H1 (cell line): ENCODE measurements around the gene EFHC1. TPM values are rescaled to one million over a fixed set of nuclear protein-coding genes. Genes with fewer than 3 reads are reported as not detected.

Source experiments
- CTCF ChIA-PET: fragments of 300-600 bp; sonication (Branson Sonifier 250); formaldehyde crosslinking; loops from one replicate; lab custom pipeline; 2021; ENCODE audit not compliant: partially characterized antibody; lab: Charles Lee
- POLR2A ChIA-PET: fragments of 300-600 bp; sonication (Branson Sonifier 250); formaldehyde crosslinking; loops from one replicate; lab custom pipeline; 2021; ENCODE audit warnings: inconsistent platforms; ENCODE audit not compliant: partially characterized antibody; lab: Charles Lee
- DNase-seq, 2 experiments: peaks; one replicate each; pipeline versions ENCODE4 v3.0.0 to v3.0.0-alpha.2; 2010 to 2022; ENCODE audit warnings: low spot score in 2 of 2, low read depth in 1 of 2, mixed read lengths in 1 of 2
- FAIRE-seq: peaks from 2 replicates; lab custom pipeline; 2011; peaks lifted over from hg19 to GRCh38; lab: Jason Lieb, UNC
- H2AFZ ChIP-seq: 2 replicates; pipeline ENCODE4 v1.8.1; 2012; ENCODE audit warnings: low read length, inconsistent platforms
- H2AK5ac ChIP-seq: 2 replicates; pipeline ENCODE4 v1.6.1; 2013; ENCODE audit warnings: low read depth, low read length
- H2BK120ac ChIP-seq: replicated peaks from 2 replicates; pipeline ENCODE3; 2013; ENCODE audit warnings: low read depth, low read length, inconsistent platforms
- H2BK12ac ChIP-seq: 2 replicates; pipeline ENCODE4 v1.6.1; 2013; ENCODE audit warnings: low read depth, low read length
- H2BK15ac ChIP-seq: 2 replicates; pipeline ENCODE4 v1.6.1; 2013; ENCODE audit warnings: low read length
- H2BK20ac ChIP-seq: 2 replicates; pipeline ENCODE4 v1.6.1; 2013; ENCODE audit warnings: low read length
- H2BK5ac ChIP-seq: 2 replicates; pipeline ENCODE4 v1.6.1; 2013; ENCODE audit warnings: low read depth, low read length
- H3K14ac ChIP-seq: 2 replicates; pipeline ENCODE4 v1.6.1; 2013; ENCODE audit warnings: inconsistent platforms; ENCODE audit not compliant: insufficient read length
- H3K18ac ChIP-seq: 2 replicates; pipeline ENCODE4 v1.6.1; 2013; ENCODE audit warnings: low read length; ENCODE audit errors: extremely low read depth
- H3K23ac ChIP-seq: 2 replicates; pipeline ENCODE4 v1.6.1; 2013; ENCODE audit warnings: inconsistent platforms; ENCODE audit not compliant: insufficient read length
- H3K23me2 ChIP-seq: 2 replicates; pipeline ENCODE4 v1.6.1; 2013; ENCODE audit warnings: low read depth, low read length
- H3K27ac ChIP-seq: 2 replicates; pipeline ENCODE4 v1.6.1; 2011; ENCODE audit warnings: low read depth, low read length, inconsistent platforms
- H3K27me3 ChIP-seq, 4 experiments: replicated peaks in 1 of 4; 1 replicate in 1 of 4; 2 replicates in 3 of 4; pipeline versions ENCODE4 v1.6.1 to v1.8.1; 2011 to 2013; ENCODE audit warnings: low read length in 3 of 4, mild to moderate bottlenecking in 3 of 4, inconsistent platforms in 2 of 4, mixed read lengths in 2 of 4, moderate library complexity in 1 of 4; ENCODE audit not compliant: control insufficient read depth in 3 of 4, insufficient read depth in 3 of 4; ENCODE audit errors: extremely low read depth in 1 of 4
- H3K36me3 ChIP-seq, 4 experiments: 2 replicates each; pipeline versions ENCODE4 v1.6.1 to v1.8.1; 2011 to 2013; ENCODE audit warnings: mild to moderate bottlenecking in 4 of 4, low read length in 3 of 4, moderate library complexity in 2 of 4, control low read depth in 1 of 4, inconsistent platforms in 1 of 4; ENCODE audit not compliant: insufficient read depth in 4 of 4, control insufficient read depth in 2 of 4
- H3K4ac ChIP-seq: replicated peaks from 2 replicates; pipeline ENCODE3; 2013; ENCODE audit warnings: low read length, low read depth, mixed read lengths, inconsistent platforms; ENCODE audit not compliant: insufficient read length
- H3K4me1 ChIP-seq, 4 experiments: replicated peaks in 1 of 4; 1 replicate in 1 of 4; 2 replicates in 3 of 4; pipeline versions ENCODE4 v1.6.1 to v1.8.1; 2011 to 2013; ENCODE audit warnings: low read length in 3 of 4, inconsistent platforms in 2 of 4, mixed read lengths in 1 of 4; ENCODE audit not compliant: insufficient read depth in 4 of 4, control insufficient read depth in 3 of 4
- H3K4me2 ChIP-seq, 2 experiments: 2 replicates each; pipeline versions ENCODE4 v1.6.1 to v1.8.1; 2011 to 2013; ENCODE audit warnings: low read depth in 2 of 2, low read length in 2 of 2, control low read depth in 1 of 2, inconsistent platforms in 1 of 2, mild to moderate bottlenecking in 1 of 2; ENCODE audit not compliant: insufficient read depth in 1 of 2
- H3K4me3 ChIP-seq, 4 experiments: fragments of 200-600, 300-600 bp in 1 of 4; sonication (generic), shearing (Covaris generic), sonication (Bioruptor Twin) in 1 of 4; 2 replicates each; pipeline versions ENCODE4 v1.5.1 to v1.8.1; 2011 to 2016; ENCODE audit warnings: low read length in 4 of 4, low read depth in 3 of 4, control low read depth in 2 of 4, inconsistent platforms in 2 of 4, mild to moderate bottlenecking in 2 of 4, mixed read lengths in 1 of 4, moderate library complexity in 1 of 4; ENCODE audit not compliant: insufficient read depth in 2 of 4; ENCODE audit errors: extremely low read depth in 1 of 4
- H3K56ac ChIP-seq: replicated peaks from 2 replicates; pipeline ENCODE3; 2013; ENCODE audit warnings: low read depth, mild to moderate bottlenecking, mixed read lengths, low read length, inconsistent platforms; ENCODE audit not compliant: insufficient read length
- H3K79me1 ChIP-seq: 2 replicates; pipeline ENCODE4 v1.6.1; 2013; ENCODE audit warnings: low read depth, low read length, control low read depth
- H3K79me2 ChIP-seq, 2 experiments: 2 replicates each; pipeline versions ENCODE4 v1.6.1 to v1.8.1; 2012 to 2013; ENCODE audit warnings: low read length in 2 of 2, mild to moderate bottlenecking in 2 of 2, inconsistent platforms in 1 of 2; ENCODE audit not compliant: insufficient read depth in 2 of 2, control insufficient read depth in 1 of 2
- H3K9ac ChIP-seq, 4 experiments: replicated peaks in 1 of 4; 1 replicate in 1 of 4; 2 replicates in 3 of 4; pipeline versions ENCODE4 v1.6.1 to v1.8.1; 2011 to 2013; ENCODE audit warnings: low read depth in 3 of 4, low read length in 3 of 4, control low read depth in 2 of 4, mild to moderate bottlenecking in 2 of 4, moderate library complexity in 2 of 4, inconsistent platforms in 1 of 4; ENCODE audit errors: extremely low read depth in 1 of 4
- H3K9me3 ChIP-seq, 2 experiments: 2 replicates each; pipeline versions ENCODE4 v1.6.1 to v1.8.1; 2012 to 2013; ENCODE audit warnings: mild to moderate bottlenecking in 2 of 2, moderate library complexity in 2 of 2, control low read depth in 1 of 2, inconsistent platforms in 1 of 2, low read depth in 1 of 2, low read length in 1 of 2, mixed read lengths in 1 of 2; ENCODE audit not compliant: insufficient read depth in 2 of 2
- H4K20me1 ChIP-seq, 2 experiments: replicated peaks in 1 of 2; 2 replicates each; pipeline versions ENCODE3 to v1.8.1; 2011 to 2013; ENCODE audit warnings: inconsistent platforms in 2 of 2, low read length in 2 of 2, mild to moderate bottlenecking in 1 of 2; ENCODE audit not compliant: insufficient read depth in 2 of 2, control insufficient read depth in 1 of 2
- H4K5ac ChIP-seq: 2 replicates; pipeline ENCODE4 v1.6.1; 2013; ENCODE audit warnings: low read length, low read depth, mixed read lengths, inconsistent platforms; ENCODE audit not compliant: insufficient read length
- H4K8ac ChIP-seq: 2 replicates; pipeline ENCODE4 v1.8.0; 2013; ENCODE audit warnings: mild to moderate bottlenecking, moderate library complexity, low read length, inconsistent platforms; ENCODE audit not compliant: insufficient read depth; ENCODE audit errors: extremely low read depth
- H4K91ac ChIP-seq: replicated peaks from 2 replicates; pipeline ENCODE3; 2013; ENCODE audit warnings: low read length, mixed read lengths, inconsistent platforms; ENCODE audit not compliant: insufficient read length
- KDM1A ChIP-seq: fragments of 200-600, 300-600 bp; sonication (generic); IDR thresholded peaks from 2 replicates; pipeline ENCODE4 v1.7.1; 2016; ENCODE audit warnings: mild to moderate bottlenecking, low read length, borderline replicate concordance
- MAX ChIP-seq: IDR thresholded peaks from 2 replicates; pipeline ENCODE4 v1.6.1; 2012; ENCODE audit warnings: inconsistent platforms
- WGBS, 2 experiments: shearing (Covaris generic) in 1 of 2; methylation state at CpG; one replicate each; pipeline versions ENCODE4 v1.1.6 to v1.1.7; 2013 to 2015; ENCODE audit warnings: low lambda C conversion rate in 2 of 2, mixed read lengths in 2 of 2, inconsistent platforms in 1 of 2, low coverage in 1 of 2, missing lambda C conversion rate in 1 of 2; ENCODE audit not compliant: insufficient replicate concordance in 2 of 2, insufficient coverage in 1 of 2, insufficient read length in 1 of 2; ENCODE audit errors: extremely low coverage in 1 of 2, missing lambda C conversion rate in 1 of 2; 5-methylcytosine and 5-hydroxymethylcytosine counted together
- polyA plus RNA-seq, 7 experiments: library from polyadenylated mRNA; depleted of rRNA in 3 of 7; stranded (reverse) in 5 of 7; unstranded in 2 of 7; fragments of >200 nt in 5 of 7; fragments of 200-250 nt in 2 of 7; gene quantifications; 1 replicate in 5 of 7; 2 replicates in 1 of 7; 4 replicates in 1 of 7; pipeline versions ENCODE4 v1.2.1 to v1.2.3, GENCODE V29; 2011 to 2013; ENCODE audit warnings: missing spikeins in 2 of 7, mixed read lengths in 2 of 7
- total RNA-seq: library from RNA; stranded (reverse); fragmentation: NEBNext Ultra II Directional; extraction: Animal tissue kit (Norgen Biotek cat#: 25700); gene quantifications from 2 replicates; pipeline ENCODE4 v1.2.1, GENCODE V29; 2021

EFHC1 gene
- total and polyA plus RNA-seq, 2 of the 8 experiments (the other 6 are each of a cell fraction or from before 2014, with no cell fraction given): 10.5 to 16.4 TPM

GRCh38 chr6:52516943-52517342, 96.8 kb downstream of the EFHC1 start:
- Histone ChIP-seq H3K27ac (no peak overlapping the region), H4K91ac (no peak overlapping the region), H3K14ac (no peak overlapping the region), H3K4me3 (no peak overlapping the region), H3K4me2 (no peak overlapping the region; a peak in 1 of 4 replicates), H3K79me2 (peaks cover 0 to 3% of the 10 kb centered on the region in 2 experiments; a peak in 2 of 4 replicates), H2AFZ (no peak overlapping the region), H2BK20ac (no peak overlapping the region), H3K79me1 (peaks cover 5% of the 10 kb centered on the region; the same call in 1 of the 2 replicates), H3K9me3 (no peaks in the 10 kb centered on the region), H3K4ac (no peak overlapping the region), H3K36me3 (peaks cover 0 to 7% (median 0%) of the 10 kb centered on the region in 4 experiments; a peak in 2 of 8 replicates), H2BK120ac (no peak overlapping the region), H3K23me2 (no peaks in the 10 kb centered on the region), H4K20me1 (no peaks in the 10 kb centered on the region), H3K27me3 (no peaks in the 10 kb centered on the region), H2BK15ac (no peak overlapping the region), H2BK12ac (no peak overlapping the region), H3K9ac (no peak overlapping the region), H3K18ac (no peak overlapping the region), H3K56ac (no peak overlapping the region), H2BK5ac (no peak overlapping the region), H3K23ac (no peak overlapping the region), H3K4me1 (peaks cover 7 to 19% (median 17%) of the 10 kb centered on the region in 4 experiments), H4K5ac (no peak overlapping the region), H4K8ac (no peak overlapping the region), H2AK5ac (no peak overlapping the region)
- FAIRE-seq (no peak), DNase-seq (no peak)
- ChIA-PET POLR2A (interaction anchor here (1.8 kb wide), 1 partner anchor 8 kb away, joined by 4 read pairs; no protein-coding TSS in a partner anchor), CTCF (interaction anchor here (0.9 to 3.2 kb wide), 7 partner anchors 11 to 100 kb away, joined by 3 to 16 read pairs (median 5); partner anchors contain the start of gene TRAM2)
- WGBS, 2 experiments: 96% methylated on average over 3 of the region's 3 CpGs; no CpG with 5 or more reads in 1 of the 2 experiments
- TF ChIP-seq KDM1A (0 out of 2 replicates have a peak, but pooled peaks have one; percentile 16), MAX (no peak)
